ENCODE data around the gene CDH3.

DNA sequence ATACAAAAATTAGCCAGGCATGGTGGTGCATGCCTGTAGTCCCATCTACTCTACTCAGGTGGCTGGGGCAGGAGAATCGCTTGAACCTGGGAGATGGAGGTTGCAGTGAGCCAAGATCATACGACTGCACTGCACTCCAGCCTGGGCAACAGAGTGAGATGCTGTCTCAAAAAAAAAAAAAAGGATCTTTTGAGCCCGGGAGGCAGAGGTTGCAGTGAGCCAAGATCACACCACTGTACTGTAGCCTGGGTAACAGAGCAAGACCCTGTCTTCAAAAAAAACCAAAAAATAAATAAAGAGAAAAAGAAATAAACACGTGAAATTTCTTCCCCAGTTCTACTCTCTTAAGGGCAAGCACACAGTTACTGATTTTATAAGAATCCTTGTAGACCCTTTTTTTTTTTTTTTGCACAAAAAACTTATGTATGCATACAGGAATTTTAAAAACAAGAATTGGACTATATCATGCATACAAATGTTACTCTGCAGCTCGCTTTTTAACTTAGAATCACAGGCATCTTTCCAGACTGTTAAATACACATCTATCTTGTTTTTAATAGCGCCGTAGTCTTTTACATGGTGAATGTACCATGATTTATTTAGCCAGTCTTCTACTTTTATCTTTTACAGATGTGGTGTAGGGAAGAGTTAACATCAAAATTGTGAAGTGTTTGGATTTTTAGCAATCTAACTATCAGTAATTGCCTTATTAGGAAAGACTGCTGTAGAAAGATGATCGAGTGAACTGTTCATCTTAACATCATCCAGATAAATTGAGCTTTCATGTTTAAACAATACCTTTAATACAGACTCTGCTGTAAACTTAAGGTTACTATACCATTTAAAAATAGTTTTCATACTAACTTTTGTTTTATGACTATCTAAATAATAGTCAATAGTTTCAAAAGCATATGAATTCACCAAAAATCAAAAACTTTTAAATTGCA, 14.6 kb downstream of the CDH3 start:
- TF ChIP-seq, protein P1, sequence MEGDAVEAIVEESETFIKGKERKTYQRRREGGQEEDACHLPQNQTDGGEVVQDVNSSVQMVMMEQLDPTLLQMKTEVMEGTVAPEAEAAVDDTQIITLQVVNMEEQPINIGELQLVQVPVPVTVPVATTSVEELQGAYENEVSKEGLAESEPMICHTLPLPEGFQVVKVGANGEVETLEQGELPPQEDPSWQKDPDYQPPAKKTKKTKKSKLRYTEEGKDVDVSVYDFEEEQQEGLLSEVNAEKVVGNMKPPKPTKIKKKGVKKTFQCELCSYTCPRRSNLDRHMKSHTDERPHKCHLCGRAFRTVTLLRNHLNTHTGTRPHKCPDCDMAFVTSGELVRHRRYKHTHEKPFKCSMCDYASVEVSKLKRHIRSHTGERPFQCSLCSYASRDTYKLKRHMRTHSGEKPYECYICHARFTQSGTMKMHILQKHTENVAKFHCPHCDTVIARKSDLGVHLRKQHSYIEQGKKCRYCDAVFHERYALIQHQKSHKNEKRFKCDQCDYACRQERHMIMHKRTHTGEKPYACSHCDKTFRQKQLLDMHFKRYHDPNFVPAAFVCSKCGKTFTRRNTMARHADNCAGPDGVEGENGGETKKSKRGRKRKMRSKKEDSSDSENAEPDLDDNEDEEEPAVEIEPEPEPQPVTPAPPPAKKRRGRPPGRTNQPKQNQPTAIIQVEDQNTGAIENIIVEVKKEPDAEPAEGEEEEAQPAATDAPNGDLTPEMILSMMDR (IDR thresholded peaks at IDR 0.05), result no peak
- TF ChIP-seq EZH2 (IDR thresholded peaks at IDR 0.05; ENCODE audit: borderline replicate concordance, insufficient read depth, low read depth, low read length, poor library complexity, severe bottlenecking), result no peak
